Measurements from ENCODE around the gene CREB5. TPM values are rescaled to one million over a fixed set of nuclear protein-coding genes. Genes with fewer than 3 reads are reported as not detected.

Gene CREB5
- total and polyA plus RNA-seq, 2 donors (not counting 3 experiments of a cell fraction or from before 2014, with no cell fraction given): 19.6 to 28.4 TPM

GRCh38 chr7:28847681-28848080 is 435.4 kb downstream of the CREB5 start:
- BruUV-seq (replicated peaks): no TSS peak
- Histone ChIP-seq H3K9me3 (replicated peaks; ENCODE audit: control insufficient read depth, insufficient read depth, low read length) (no peaks in the 10 kb centered on the region), H3K27me3 (ENCODE audit: control insufficient read depth in 2 of 2, insufficient read depth in 2 of 2, low read length in 2 of 2) (peaks cover 21 to 25% of the 10 kb centered on the region in 2 experiments), H3K27ac (ENCODE audit: insufficient read depth, low read depth, low read length) (no peak overlapping the region), H3K79me2 (ENCODE audit: control insufficient read depth, insufficient read depth, low read length) (no peaks in the 10 kb centered on the region), H3K9ac (replicated peaks; ENCODE audit: extremely low read depth, insufficient read depth, low read length) (no peak overlapping the region), H3K9me1 (replicated peaks; ENCODE audit: control insufficient read depth, extremely low read depth, insufficient read depth, low read length) (no peaks in the 10 kb centered on the region), H3K36me3 (ENCODE audit: control insufficient read depth in 2 of 2, extremely low read depth in 1 of 2, insufficient read depth in 2 of 2, low read length in 2 of 2) (no peaks in the 10 kb centered on the region), H3K4me1 (ENCODE audit: control insufficient read depth, extremely low read depth, insufficient read depth, low read length) (no peaks in the 10 kb centered on the region), H3K4me3 (replicated peaks in 1 of 3; ENCODE audit: insufficient read depth in 1 of 3, low read depth in 1 of 3, low read length in 3 of 3) (no peak overlapping the region), H2AFZ (ENCODE audit: low read depth, low read length) (no peak overlapping the region), H3K4me2 (ENCODE audit: insufficient read depth, low read length) (no peak overlapping the region), H4K20me1 (replicated peaks; ENCODE audit: control insufficient read depth, extremely low read depth, insufficient read depth, low read length) (no peaks in the 10 kb centered on the region)
- DNase-seq (ENCODE audit: low read depth, low spot score) (no peak), FAIRE-seq (no peak)
- CTCF ChIA-PET: interaction anchor here (1.0 kb wide), 1 partner anchor 233 kb away, joined by 3 read pairs; no protein-coding TSS in a partner anchor
- POLR2A ChIA-PET: no interaction called here
- no peak for TF ChIP-seq FOS (IDR thresholded peaks at IDR 0.05; ENCODE audit: borderline replicate concordance, insufficient read depth, low read length)
- TF ChIP-seq GATA2 (IDR thresholded peaks at IDR 0.05; ENCODE audit: insufficient read depth, insufficient read length, low read depth, low read length): no peak
- no peak for TF ChIP-seq EZH2 (IDR thresholded peaks at IDR 0.05; ENCODE audit: borderline replicate concordance, low read depth, low read length, severe bottlenecking)
- no peak for TF ChIP-seq MYC (IDR thresholded peaks at IDR 0.05; ENCODE audit: low read depth, low read length)
- no peak for TF ChIP-seq POLR2AphosphoS5 (IDR thresholded peaks at IDR 0.05; ENCODE audit: insufficient read depth, low read depth, low read length)
- TF ChIP-seq, protein P1, sequence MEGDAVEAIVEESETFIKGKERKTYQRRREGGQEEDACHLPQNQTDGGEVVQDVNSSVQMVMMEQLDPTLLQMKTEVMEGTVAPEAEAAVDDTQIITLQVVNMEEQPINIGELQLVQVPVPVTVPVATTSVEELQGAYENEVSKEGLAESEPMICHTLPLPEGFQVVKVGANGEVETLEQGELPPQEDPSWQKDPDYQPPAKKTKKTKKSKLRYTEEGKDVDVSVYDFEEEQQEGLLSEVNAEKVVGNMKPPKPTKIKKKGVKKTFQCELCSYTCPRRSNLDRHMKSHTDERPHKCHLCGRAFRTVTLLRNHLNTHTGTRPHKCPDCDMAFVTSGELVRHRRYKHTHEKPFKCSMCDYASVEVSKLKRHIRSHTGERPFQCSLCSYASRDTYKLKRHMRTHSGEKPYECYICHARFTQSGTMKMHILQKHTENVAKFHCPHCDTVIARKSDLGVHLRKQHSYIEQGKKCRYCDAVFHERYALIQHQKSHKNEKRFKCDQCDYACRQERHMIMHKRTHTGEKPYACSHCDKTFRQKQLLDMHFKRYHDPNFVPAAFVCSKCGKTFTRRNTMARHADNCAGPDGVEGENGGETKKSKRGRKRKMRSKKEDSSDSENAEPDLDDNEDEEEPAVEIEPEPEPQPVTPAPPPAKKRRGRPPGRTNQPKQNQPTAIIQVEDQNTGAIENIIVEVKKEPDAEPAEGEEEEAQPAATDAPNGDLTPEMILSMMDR (IDR thresholded peaks at IDR 0.05; ENCODE audit: extremely low read depth in 1 of 2, insufficient read depth in 1 of 2, low read depth in 1 of 2, low read length in 2 of 2): no peak
- TF ChIP-seq POLR2A (IDR thresholded peaks at IDR 0.05; ENCODE audit: low read depth, low read length): no peak
- TF ChIP-seq, protein P2, sequence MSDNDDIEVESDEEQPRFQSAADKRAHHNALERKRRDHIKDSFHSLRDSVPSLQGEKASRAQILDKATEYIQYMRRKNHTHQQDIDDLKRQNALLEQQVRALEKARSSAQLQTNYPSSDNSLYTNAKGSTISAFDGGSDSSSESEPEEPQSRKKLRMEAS (IDR thresholded peaks at IDR 0.05; ENCODE audit: insufficient read depth, insufficient read length): no peak
- TF ChIP-seq JUN (IDR thresholded peaks at IDR 0.05; ENCODE audit: borderline replicate concordance, insufficient read depth, insufficient read length, low read depth): no peak
- dilution Hi-C loops (cut with MboI; ENCODE audit: extremely low pct_ligation_motif_present, low sequenced_read_pairs) (no loop called here), intact Hi-C loops (cut with micrococcal nuclease) (no loop called here)

Data from endothelial cell of umbilical vein (primary cell).